Endodermal cell (in vitro differentiated cells): ENCODE results near the gene PLXNA2. TPM values are rescaled to one million over a fixed set of nuclear protein-coding genes. Genes with fewer than 3 reads are reported as not detected.

Experiments
- DNase-seq: peaks from one replicate; pipeline ENCODE4 v3.0.0-alpha.2; 2017
- H3K27ac ChIP-seq: 2 replicates; pipeline ENCODE4 v1.5.1; 2013; ENCODE audit warnings: mild to moderate bottlenecking, low read depth, low read length, moderate library complexity
- H3K27me3 ChIP-seq: 2 replicates; pipeline ENCODE4 v1.6.1; 2013; ENCODE audit warnings: mild to moderate bottlenecking, low read length, moderate library complexity; ENCODE audit not compliant: insufficient read depth, control insufficient read depth, poor library complexity, severe bottlenecking
- H3K36me3 ChIP-seq: 2 replicates; pipeline ENCODE4 v1.7.0; 2013; ENCODE audit warnings: mild to moderate bottlenecking, low read length, moderate library complexity; ENCODE audit not compliant: control insufficient read depth, insufficient read depth
- H3K4me1 ChIP-seq: one replicate; pipeline ENCODE4 v1.7.0; 2013; ENCODE audit warnings: low read length; ENCODE audit not compliant: control insufficient read depth, insufficient read depth
- H3K4me3 ChIP-seq: 2 replicates; pipeline ENCODE4 v1.5.1; 2013; ENCODE audit warnings: mild to moderate bottlenecking, low read length, moderate library complexity
- H3K9ac ChIP-seq: 2 replicates; pipeline ENCODE4 v1.6.1; 2013; ENCODE audit warnings: mild to moderate bottlenecking, low read length, moderate library complexity; ENCODE audit not compliant: poor library complexity, severe bottlenecking; ENCODE audit errors: extremely low read depth
- H3K9me3 ChIP-seq: 2 replicates; pipeline ENCODE4 v1.6.1; 2013; ENCODE audit warnings: mild to moderate bottlenecking, low read length, moderate library complexity; ENCODE audit not compliant: control insufficient read depth
- H3K27ac Mint-ChIP-seq: 2 replicates; pipeline ENCODE4 v1.8.0; 2020; ENCODE audit warnings: mixed read lengths
- H3K27me3 Mint-ChIP-seq: 2 replicates; pipeline ENCODE4 v1.8.0; 2021; ENCODE audit warnings: mild to moderate bottlenecking, mixed read lengths; ENCODE audit not compliant: insufficient read depth
- H3K36me3 Mint-ChIP-seq: 2 replicates; pipeline ENCODE4 v1.8.0; 2020; ENCODE audit warnings: low read depth, mixed read lengths
- H3K4me1 Mint-ChIP-seq: 2 replicates; pipeline ENCODE4 v1.8.0; 2020; ENCODE audit warnings: mixed read lengths
- H3K4me3 Mint-ChIP-seq: 2 replicates; pipeline ENCODE4 v1.8.0; 2020; ENCODE audit warnings: mild to moderate bottlenecking, moderate library complexity, mixed read lengths
- H3K9me3 Mint-ChIP-seq: 2 replicates; pipeline ENCODE4 v1.8.0; 2020; ENCODE audit warnings: mild to moderate bottlenecking, mixed read lengths
- CTCF ChIP-seq: fragments of 200-600 bp; sonication (generic); conservative IDR thresholded peaks from 2 replicates; pipeline ENCODE4 v1.5.0; 2021; ENCODE audit warnings: antibody characterized with exemption, mild to moderate bottlenecking
- WGBS, 2 experiments: methylation state at CpG; one replicate each; pipeline versions ENCODE4 v1.1.5 to v1.1.7; 2013; ENCODE audit warnings: missing lambda C conversion rate in 2 of 2, mixed read lengths in 1 of 2; ENCODE audit not compliant: insufficient coverage in 1 of 2, insufficient read length in 1 of 2; 5-methylcytosine and 5-hydroxymethylcytosine counted together
- total RNA-seq, 2 donors: library from RNA; stranded (reverse); fragmentation: NEBNext Ultra II Directional in 1 of 2; extraction: Animal tissue kit (Norgen Biotek cat#: 25700) in 1 of 2; gene quantifications; 2 replicates in 1 of 2; 3 replicates in 1 of 2; pipeline ENCODE4 v1.2.1, GENCODE V29; 2021

Gene PLXNA2
- total RNA-seq, 2 donors from 2014 or later, result 61.2 to 86.1 TPM

- no peak for TF ChIP-seq CTCF
- Histone ChIP-seq H3K27me3 (no peaks in the 10 kb centered on the region), H3K9ac (no peak overlapping the region), H3K36me3 (peaks cover 99% of the 10 kb centered on the region), H3K27ac (no peak overlapping the region), H3K4me1 (peaks cover 2% of the 10 kb centered on the region), H3K9me3 (no peaks in the 10 kb centered on the region), H3K4me3 (no peak overlapping the region)
- DNase-seq, result no peak
- Mint-ChIP-seq H3K36me3 (peaks cover 72% of the 10 kb centered on the region), H3K27ac (no peak overlapping the region), H3K4me3 (no peak overlapping the region), H3K9me3 (no peaks in the 10 kb centered on the region), H3K4me1 (peaks cover 23% of the 10 kb centered on the region), H3K27me3 (no peaks in the 10 kb centered on the region)
- 93 to 99% methylated on average over 5 to 6 of the region's 6 CpGs for WGBS, 2 experiments
Observed at GRCh38 chr1:208089761-208090370, 154.3 kb downstream of the PLXNA2 start.

GRCh38 chr1:208089149-208089548 lies 155.0 kb downstream of the PLXNA2 start:
- Histone ChIP-seq H3K9me3 (no peaks in the 10 kb centered on the region), H3K36me3 (peaks cover 99% of the 10 kb centered on the region), H3K9ac (no peak overlapping the region), H3K4me1 (peaks cover 8% of the 10 kb centered on the region), H3K4me3 (no peak overlapping the region), H3K27me3 (no peaks in the 10 kb centered on the region), H3K27ac (no peak overlapping the region)
- H3K4me1 Mint-ChIP-seq, result peaks cover 28% of the 10 kb centered on the region
- H3K4me3 Mint-ChIP-seq, result no peak overlapping the region
- no peak overlapping the region for H3K27ac Mint-ChIP-seq
- WGBS, 2 experiments, result 86 to 100% methylated on average over 1 of the region's 1 CpG
- DNase-seq, result no peak
- H3K36me3 Mint-ChIP-seq, result peaks cover 67% of the 10 kb centered on the region
- H3K27me3 Mint-ChIP-seq, result no peaks in the 10 kb centered on the region
- no peaks in the 10 kb centered on the region for H3K9me3 Mint-ChIP-seq
- no peak for TF ChIP-seq CTCF

GRCh38 chr1:208088319-208088718 lies 155.9 kb downstream of the PLXNA2 start:
- Mint-ChIP-seq H3K36me3 (peaks cover 62% of the 10 kb centered on the region), H3K27ac (no peak overlapping the region), H3K4me3 (no peak overlapping the region), H3K9me3 (no peaks in the 10 kb centered on the region), H3K4me1 (peaks cover 25% of the 10 kb centered on the region), H3K27me3 (no peaks in the 10 kb centered on the region)
- Histone ChIP-seq H3K9ac (no peak overlapping the region), H3K27ac (no peak overlapping the region), H3K4me1 (peaks cover 8% of the 10 kb centered on the region), H3K36me3 (peaks cover 92% of the 10 kb centered on the region), H3K4me3 (no peak overlapping the region), H3K27me3 (no peaks in the 10 kb centered on the region), H3K9me3 (no peaks in the 10 kb centered on the region)
- WGBS, 2 experiments, result 82 to 93% methylated on average over 3 to 4 of the region's 4 CpGs
- no peak for TF ChIP-seq CTCF
- no peak for DNase-seq
